GM21526 (cell line): ENCODE measurements around the gene ZNF296.

Experiments used
- ATAC-seq: cut with Tn5 transposase; IDR thresholded peaks from one replicate; pipeline ENCODE4 v1.9.1; 2021; ENCODE audit warnings: moderate library complexity; ENCODE audit not compliant: unreplicated experiment, low FRiP score

ZNF296 gene

DNA sequence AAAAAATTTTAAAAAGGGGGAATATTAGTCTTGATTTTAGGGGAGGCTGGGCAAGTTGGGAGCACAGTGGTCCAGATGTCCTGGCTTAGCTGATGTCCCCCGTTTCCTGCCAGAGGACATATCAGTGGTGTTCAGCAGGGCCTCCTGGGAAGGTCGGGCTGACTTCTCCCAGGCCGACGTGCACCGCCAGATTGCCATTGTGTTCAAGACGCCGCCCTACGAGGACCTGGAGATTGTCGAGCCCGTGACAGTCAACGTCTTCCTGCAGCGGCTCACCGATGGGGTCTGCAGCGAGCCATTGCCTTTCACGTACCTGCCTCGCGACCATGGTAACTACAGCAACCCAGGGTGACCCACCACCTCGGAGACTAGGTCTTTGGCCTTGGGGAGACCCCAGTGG is 43.9 kb downstream of the ZNF296 start:
- ATAC-seq = no peak

DNA sequence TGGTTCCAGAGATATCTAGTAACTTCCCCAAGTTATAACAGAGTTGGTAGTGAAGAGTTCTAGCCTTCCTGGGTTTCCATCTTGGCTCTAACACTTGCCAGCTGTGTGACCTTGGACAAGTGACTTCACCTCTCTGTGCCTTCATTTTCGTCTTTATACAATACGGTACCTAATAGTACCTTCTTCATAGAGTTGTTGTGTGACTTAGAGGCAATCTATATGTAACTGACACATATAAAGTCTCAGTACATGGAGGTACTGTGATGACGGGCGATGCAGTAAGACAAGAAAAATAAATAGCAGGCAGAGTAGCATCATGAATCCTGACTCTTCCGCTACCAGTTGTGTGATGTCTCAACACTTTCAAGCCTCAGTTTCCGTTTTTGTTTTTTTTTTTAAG is 45.5 kb downstream of the ZNF296 start:
- ATAC-seq = no peak

GRCh38 chr19:45027371-45027770 is 48.9 kb downstream of the ZNF296 start:
- ATAC-seq = no peak

GRCh38 chr19:45025264-45025663 is 51.0 kb downstream of the ZNF296 start:
- no peak for ATAC-seq

GRCh38 chr19:45023048-45023447 is 53.2 kb downstream of the ZNF296 start:
- no peak for ATAC-seq

DNA sequence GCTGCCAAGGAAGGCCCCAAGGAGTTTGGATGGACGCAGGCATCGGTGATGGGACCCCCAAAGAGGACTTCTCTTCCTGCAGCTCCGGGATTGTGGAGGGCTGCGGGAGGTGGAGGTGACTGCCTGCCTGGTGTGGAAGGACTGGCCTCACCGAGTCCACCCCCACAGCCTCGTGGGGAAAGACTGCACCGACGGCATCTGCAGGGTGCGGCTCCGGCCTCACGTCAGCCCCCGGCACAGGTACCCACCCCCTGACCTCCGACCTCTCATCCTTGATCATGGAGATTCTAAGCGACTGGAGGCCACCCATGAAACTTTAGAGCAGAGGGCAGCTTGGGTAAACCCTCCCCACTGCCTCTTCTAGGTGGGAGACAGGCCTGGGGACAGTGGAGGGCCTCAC is 54.3 kb downstream of the ZNF296 start:
- no peak for ATAC-seq
